ENCODE measurements around the gene ASZ1.

The ASZ1 gene

DNA sequence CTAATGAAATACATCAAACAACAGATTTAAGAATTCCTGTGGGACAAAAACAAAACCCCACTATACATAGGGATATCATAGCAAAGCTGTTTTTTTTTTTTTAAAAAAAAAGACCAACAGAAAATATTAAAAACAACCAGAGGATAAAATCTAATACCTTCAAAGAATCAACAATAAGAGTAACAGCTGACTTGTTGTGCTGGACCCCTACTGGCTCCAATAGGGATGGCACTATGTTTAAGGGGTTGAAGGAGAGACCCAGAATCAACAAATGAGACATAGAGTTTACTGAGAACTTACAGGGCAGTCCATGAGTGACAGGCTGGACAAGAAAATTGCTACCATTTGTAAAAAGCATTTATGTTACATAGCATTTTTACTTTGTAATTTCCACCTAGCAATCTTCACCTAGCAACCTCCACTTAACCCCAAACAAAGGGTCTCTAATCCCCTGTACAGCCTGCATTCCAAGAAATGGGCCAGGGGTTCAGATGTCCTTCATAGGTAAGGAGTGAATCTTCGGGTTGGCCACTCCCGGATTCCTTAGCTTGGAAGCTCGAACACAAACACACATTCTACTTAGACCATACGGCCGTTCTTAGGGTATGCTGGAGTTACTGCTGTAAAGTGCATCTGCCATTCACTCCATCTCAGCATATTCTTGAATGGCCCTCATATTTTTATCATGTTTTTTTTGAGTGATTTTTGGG is 25.8 kb downstream of the ASZ1 start:
- DNase-seq, result no peak

DNA sequence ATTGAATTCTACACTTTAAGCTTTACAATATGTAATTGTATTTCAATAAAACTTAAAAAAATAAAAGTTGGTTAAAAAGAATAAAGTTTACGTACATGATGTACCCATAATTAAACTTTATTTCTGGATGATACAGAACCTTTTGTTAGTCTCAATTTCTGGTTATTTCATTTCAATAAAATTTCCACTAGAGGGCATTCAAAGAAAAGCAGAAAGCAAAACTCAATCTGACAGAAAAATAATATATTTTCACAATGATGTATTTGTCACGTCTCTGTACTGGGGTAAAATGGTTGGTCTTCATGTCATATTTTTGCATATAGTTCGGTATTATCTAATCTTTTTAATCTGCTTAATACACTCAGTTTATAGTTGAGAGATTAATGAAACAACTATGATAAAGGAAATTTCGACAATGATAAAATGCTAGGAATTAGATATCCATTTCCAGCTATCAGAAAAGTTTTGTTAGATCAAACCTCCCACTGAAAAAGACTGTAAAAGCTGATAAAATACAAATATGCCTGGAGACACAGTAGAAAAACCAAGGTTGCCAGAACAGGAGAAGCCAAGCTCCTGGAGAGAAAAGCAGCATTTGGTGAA is 27.4 kb downstream of the ASZ1 start:
- DNase-seq, result no peak

DNA sequence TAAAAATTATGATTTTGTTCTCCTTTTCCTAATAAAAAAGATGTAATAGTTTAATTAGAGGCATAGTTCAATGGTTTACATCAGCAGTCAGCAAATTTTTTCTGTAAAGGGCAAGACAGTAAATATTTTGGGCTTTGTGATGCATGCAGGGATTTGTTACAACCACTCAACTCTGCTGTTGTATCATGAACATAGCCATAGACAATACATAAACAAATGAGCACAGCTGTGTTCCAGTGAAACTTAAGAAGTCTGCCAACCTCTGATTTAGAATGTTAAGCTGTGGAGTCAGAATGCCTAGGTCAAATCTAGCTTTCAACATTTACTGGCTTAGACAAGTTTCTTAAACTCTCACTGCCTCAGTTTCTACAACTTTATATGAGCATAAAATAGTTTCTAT is 31.6 kb downstream of the ASZ1 start:
- DNase-seq, result no peak

DNA sequence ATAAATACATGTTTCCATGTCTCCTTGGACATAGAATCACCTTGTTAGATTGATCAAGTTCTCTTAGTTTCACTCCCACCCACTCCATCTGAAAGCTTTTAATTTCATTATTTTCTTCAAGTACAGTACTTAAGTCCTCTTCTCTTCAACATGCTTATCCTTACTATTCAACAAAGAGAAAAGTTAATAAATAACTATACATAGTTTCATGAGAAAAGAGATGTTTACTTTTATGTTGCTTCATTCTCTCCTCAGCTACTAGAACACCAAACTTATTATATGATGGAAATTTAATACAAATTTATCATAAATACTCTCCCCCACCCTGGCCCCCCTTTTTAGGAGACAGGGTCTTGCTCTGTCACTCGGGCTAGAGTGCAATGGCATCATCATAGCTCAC is 33.5 kb downstream of the ASZ1 start:
- DNase-seq, result no peak

DNA sequence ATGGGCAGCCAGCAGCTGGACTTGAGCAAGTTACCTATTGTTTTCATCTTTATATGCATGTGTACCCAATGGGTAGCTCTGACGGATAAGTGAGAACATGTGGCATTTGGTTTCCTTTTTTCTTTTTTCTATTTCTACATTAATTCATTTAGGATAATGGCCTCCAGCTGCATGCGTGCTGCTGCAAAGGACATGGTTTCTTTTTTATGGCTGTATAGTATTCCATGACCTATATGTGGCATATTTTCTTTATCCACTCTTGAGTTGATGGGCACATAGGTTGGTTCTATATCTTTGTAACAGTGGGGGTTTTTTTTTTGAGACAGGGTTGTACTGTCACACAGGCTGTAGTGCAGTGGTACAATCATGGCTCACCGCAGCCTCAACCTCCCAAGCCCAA is 37.4 kb downstream of the ASZ1 start:
- DNase-seq, result no peak

DNA sequence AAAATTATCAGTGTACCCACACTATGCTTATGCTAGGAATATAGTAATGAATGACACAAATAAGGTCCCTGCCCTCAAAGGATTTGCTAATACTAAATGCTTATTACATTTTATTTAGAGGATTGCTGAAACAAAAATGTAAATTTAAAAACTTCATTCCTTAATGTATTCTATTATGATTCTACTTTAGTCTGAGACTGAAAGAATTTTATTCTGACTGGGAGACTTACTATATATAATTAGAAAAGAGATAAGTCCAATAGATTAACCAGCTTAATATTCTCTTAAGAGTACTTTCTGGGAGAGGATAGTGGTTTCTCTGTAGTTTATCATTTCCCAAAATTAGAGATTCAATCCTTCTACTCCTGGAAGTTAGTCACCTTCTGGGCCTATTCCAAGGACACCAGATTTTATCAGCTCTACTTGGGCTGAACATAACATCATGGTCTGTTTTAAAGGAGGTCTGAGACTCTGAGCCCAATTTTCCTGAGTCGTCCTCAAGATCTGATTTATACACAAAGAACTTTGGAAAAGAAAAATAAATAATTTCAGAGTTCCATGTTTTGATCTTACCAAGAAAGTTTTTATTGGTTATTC is 41.1 kb downstream of the ASZ1 start:
- no peak for DNase-seq

DNA sequence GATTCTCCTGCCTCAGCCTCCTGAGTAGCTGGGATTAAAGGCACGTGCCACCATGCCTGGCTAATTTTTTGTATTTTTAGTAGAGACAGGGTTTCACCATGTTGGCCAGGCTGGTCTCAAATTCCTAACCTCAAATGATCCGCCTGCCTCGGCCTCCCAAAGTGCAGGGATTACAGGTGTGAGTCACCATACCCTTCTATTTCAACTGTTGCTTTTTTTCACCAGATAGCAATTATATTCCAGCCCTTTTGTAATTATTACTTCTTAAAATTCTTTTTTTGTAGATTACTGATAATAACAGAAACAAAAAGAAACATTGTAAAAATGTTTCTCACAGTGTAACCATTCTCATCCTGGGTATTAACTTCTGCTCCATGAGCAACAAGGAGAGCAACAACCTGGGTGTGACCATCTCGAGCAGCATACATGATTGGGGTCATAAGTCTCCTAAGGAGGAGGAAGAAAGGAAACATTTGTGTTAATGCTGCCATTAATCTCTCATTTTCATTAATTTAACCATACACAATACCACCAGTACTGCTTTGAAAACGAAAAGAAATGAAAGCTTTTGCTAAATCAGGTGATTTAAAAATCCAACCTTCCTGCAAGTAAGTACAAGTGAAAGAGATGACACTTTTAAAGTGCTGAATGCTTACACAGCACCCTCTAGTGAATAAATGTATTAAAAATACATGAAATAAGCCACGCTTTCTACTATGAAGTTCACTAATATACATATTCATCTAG is 41.8 kb downstream of the ASZ1 start:
- no peak for DNase-seq

DNA sequence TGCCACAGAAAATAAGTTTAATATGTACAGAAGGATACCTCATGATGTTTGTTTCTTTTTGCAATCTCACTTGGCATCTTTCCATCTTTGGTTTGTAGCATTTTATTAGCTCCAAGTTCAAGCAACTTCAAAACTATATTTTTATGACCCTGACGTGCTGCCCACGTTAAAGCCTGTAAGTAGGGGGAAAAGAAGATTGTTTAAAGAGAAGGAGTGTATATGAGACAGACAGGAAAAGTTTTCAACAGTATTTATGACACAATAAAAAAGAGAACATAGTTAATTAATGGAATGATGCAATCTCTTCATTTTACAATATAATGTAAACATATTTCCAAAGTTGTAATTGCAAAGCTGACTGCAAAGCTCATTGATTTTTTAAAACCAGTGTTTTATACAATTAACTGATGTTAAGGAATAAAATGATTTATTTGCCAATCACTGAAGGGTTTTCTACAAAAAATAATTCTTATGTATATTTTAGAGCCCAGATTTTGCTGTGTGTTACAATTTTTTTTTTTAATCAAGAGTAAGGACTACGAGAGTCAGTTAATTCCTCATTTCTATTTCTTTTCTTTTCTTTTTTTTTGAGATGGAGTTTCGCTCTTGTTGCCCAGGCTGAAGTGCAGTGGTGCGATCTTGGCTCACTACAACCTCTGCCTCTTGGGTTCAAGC is 42.5 kb downstream of the ASZ1 start:
- DNase-seq, result no peak

DNA sequence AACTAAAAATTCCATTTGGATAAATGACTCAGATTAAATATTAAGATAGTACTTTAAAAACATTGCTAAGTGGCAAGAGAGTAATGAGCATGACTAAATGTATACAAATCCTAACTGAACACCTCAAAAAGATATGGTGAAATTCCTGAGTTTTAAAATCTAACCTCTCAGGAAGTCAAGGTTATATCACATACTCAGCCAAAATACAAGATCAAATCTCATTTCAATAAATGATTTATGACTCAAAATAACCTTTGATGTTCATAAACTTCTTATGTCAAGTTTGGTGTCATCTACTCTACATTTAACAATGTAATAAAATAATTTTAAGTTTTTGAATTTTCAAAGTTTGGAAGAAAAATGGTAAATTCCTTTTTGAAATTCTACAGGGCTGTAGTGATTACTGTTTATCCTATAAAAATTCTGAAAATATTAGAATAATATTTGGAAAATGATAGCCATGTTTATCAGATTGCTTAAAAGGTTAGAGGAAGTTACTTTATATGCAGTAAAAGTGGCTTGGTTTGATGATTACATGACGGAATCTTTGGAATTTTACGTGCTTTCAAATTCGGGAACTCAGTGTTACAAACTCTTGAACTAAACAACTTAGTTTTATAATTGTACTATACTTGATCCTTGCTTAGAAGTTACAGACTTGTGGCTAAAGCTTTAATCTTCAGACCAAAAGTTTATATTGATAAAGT is 43.7 kb downstream of the ASZ1 start:
- no peak for DNase-seq

DNA sequence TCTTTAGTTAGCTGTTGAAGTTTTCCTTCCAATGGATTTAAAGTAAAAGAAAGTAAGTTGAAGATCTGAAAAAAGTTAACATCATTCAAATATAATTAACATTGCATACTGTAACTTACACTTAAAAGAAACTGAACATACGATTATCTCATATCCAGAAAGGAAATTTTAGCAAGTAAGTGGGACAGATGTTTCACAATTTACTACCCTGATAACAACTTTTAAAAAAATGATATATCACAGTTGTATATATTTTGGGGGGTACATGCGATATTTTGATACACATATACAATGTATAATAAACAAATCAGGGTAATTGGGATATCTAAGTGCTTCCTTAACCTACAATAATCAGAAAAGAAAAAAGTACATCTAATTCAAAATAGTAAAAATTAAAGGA is 44.2 kb downstream of the ASZ1 start:
- DNase-seq, result no peak

DNA sequence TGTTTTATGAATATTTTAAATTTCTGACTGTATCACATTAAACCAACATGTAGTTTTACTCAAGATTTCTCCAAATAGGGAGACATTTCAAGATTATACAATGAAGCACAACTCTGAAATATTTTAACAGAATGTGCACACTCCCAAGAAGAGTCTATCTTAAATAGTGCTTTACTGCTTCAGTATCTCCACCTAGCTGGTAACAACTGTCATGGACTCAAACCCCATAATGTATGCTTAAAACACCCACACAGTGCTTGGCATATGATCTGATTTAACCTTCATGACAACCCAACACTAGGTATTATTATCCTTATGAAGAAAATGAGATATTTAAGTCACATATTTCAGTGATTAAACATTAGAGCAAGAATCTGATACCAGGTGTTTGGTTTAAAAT is 45.9 kb downstream of the ASZ1 start:
- no peak for DNase-seq

DNA sequence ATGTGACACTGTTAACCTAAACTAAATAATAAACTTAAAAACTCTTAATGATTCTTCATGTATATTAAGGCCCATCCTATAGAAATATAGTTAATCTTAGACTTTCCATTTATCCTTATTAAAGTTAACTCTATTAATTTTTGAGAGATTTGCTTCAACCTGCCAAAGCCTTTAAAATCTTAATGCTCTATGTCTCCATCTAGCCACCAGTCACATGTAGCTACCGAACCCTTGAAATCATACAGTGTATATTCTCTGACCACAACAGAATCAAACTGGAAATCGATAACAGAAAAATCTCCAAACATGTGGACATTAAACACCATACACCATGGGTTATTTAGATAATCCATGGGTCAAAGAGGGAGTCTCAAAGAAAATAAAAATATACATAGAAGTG is 51.9 kb downstream of the ASZ1 start:
- no peak for DNase-seq

DNA sequence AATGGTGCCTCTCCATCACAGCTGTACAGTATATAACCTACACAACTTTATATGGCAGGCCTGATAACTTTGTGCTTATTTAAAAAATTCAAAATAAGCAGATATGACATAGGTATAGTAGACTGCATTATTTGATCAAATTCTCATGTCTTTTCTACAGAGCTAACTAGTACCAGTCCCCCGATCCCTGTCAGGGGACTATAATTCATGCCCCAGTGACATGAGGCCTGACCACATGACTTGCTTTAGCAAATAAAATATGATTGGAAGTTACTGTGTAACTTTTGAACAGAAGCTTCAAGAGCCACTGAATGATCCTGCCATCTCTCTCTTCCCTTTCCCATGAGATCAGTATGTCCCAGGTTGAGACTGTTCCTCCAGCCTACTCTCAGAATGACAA is 55.2 kb downstream of the ASZ1 start:
- DNase-seq, result no peak

DNA sequence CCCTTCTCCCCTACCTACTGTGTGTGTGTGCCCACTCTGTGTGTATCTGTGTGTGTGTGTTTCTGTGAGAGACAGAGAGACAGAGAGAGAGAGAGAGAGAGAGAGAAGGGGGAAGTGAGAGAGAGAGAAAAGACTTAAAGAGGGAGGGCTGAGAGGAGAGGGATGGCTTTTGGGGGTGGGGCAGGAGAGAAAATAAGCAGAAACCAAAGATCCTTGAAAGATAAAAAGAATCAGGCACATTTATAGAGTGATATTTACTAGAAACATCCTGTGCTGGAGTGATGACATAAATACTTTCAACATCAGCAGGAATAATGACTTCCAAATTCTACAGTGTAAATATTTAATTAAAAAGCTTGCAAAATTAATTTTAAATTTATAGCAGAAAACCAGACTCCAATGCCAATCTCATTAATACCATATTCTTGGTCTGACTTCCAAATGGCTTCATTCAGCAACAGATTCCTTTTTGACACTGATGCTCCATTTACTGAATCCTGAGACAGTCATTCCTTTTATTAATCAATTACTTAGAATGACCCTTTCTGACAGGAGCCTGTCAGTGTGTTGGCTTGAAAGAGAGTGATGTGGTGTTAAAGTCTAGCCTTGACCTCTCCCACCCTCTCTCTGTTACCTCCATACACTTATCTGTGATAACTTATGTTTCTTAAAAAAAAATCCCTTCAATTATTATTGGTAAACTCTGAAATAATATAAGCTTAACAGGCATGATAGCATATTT is 62.8 kb downstream of the ASZ1 start:
- DNase-seq, result no peak

DNA sequence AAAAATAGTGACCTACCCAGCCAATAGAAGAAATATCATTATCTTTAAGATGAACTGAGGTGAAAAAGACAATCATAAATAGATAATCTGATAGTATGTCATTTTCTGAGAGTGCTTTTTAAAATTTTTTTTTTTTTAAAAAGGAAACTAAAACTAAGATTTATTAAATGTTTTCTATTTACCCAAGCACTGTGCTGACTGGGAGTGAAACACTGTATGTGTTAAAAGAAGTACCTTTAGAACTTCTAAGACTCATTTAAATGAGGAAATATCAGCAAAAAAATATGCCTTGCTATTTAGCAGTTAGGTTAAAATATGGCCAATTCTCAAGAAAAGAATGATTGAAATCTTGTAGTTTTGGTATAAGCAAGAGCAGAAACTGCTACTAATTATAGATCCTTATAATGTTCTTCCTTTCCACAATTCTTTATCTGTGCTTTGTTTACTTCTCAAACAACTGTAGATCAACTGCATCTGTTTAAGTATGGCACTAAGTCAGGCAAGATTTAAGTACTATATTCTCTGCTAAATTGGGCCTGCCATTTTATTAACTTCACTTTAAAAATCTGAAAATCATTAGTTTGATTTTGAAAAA is 64.9 kb downstream of the ASZ1 start:
- DNase-seq, result no peak

DNA sequence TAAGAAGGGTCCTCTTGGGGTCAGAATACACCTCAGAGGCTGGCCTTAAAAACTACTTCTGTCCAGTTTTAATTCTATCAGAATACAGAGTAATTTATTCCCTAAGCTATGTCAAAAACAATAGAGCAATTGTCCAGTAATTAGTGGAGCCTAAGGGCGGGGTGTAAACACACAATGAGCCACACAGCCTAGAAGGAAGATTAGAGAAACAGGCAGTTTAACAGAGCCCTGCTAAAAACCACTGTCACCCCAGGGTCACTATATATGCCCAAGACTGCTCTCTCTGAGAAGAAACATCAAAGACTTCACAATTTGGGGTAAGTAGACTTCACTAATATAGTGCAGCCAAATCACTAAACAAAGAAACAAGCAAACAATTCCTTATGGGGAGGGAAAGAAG is 77.3 kb downstream of the ASZ1 start:
- no peak for DNase-seq

DNA sequence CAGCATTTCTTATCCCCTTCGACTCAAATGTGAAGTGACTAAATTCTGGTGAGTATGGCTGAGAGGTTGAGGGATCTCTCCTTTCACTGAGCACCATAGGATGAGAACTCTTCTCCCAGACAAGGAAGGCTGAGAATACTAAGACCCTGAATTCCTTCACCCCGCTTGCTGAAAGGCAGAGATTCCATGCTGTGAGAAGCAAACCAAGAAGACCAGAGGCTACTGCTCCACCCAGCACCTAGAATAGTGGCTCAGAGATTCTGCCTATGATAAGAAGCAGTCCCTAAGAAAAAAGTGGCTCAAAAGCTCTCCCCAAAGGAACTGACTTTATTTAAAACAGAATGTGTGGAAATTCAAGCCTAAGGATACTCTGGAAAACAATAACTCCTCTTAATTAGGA is 77.7 kb downstream of the ASZ1 start:
- no peak for DNase-seq

DNA sequence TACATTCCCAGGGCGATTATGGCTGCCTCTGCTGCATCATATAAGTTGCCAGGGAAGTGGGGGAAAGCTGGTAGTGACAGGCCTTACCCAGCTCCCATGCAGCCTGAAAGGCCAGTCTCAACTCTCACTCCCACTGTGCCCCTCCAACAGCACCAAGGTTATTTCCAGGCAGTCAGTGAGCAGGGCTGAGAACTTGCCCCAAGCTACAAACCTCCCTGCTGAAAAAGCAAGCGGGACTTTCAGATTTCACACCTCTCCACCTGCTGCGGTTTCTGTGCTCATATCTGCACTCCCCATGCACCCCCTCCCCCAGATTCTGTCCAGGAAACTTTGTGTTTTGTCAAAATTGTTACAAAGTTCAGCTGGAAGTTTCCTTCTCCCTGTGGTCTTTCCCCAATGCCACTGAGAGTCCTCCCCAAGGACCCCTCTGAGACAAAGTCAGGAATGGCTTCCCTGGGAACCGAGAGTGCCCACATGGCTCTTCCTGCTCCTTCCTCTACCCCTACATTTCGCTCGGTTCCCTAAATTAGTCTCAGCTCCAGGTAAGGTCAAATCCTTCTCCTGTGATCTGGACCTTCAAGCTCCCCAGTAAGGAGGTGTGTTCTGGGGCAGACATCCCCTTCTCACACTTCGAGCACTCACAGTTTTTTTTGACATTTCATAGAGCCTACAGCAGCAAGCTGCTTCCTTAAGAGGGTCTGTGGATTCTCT is 79.2 kb downstream of the ASZ1 start:
- DNase-seq, result no peak

DNA sequence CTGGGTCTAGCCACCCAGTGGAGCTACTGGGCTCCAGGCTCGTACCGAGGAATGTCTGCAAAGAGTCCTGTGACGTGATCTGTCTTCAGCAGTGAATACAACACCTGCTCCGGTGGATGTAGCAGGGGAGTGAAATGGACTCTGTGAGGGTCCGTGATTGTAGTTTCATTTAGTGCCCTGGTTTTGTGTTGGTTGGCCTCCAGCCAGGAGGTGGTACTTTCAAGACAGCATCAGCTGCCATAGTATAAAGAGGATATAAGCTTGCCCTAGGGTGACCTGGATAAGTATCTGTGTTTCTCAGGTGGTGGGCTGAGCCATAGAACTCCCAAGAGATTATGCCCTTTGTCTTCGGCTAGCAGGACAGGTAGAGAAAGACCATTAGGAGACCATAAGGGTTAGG is 79.8 kb downstream of the ASZ1 start:
- DNase-seq, result no peak

DNA sequence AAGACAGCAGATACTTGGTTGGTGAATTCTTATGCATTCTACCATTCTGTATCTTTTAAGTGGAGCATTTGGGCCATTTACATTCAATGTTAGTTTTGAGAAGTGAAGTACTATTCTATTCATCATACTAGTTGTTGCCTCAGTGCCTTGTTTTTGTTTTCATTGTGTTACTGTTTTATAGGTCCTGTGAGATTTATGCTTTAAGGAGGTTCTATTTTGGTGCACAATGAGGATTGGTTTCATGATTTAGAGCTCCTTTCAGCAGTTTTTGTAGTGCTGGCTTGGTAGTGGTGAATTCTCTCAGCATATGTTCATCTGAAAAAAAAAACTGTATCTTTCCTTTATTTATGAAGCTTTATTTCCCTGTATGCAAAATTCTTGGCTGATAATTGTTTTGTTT is 81.1 kb downstream of the ASZ1 start:
- DNase-seq, result no peak

DNA sequence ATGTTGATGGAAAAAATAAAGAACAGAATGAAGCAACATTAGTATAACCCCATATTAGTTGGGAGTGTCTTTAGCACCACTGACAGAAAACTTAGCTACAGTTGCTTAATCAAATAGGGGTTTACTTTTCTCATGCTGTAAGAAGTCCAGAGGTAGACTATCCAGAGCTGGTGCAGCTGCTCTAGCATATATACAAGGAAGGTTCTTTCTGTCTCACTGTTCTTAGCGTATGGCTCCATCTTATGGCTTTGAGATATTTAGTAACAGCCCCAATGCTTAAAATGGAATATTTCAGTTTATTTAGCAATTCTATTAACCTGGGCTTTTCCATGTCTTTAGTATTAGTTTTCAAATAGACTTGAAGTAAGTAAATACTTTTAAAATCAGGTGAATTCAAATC is 89.3 kb downstream of the ASZ1 start:
- DNase-seq, result no peak
